Type B pancreatic cell (in vitro differentiated cells): Measurements from ENCODE around the gene RRP36. TPM values are rescaled to one million over a fixed set of nuclear protein-coding genes. Genes with fewer than 3 reads are reported as not detected.

ENCODE experiments used
- DNase-seq: peaks from one replicate; pipeline ENCODE4 v3.0.0; 2021; ENCODE audit warnings: mixed read lengths; ENCODE audit not compliant: unreplicated experiment; ENCODE audit errors: extremely low spot score
- H3K27ac Mint-ChIP-seq: 2 replicates; pipeline ENCODE4 v1.8.0; 2021; ENCODE audit warnings: mild to moderate bottlenecking, mixed read lengths
- H3K27me3 Mint-ChIP-seq: 2 replicates; pipeline ENCODE4 v1.8.0; 2021; ENCODE audit warnings: mixed read lengths
- H3K36me3 Mint-ChIP-seq: 2 replicates; pipeline ENCODE4 v1.8.0; 2021; ENCODE audit warnings: mixed read lengths
- H3K4me1 Mint-ChIP-seq: one replicate; pipeline ENCODE4 v1.8.0; 2021; ENCODE audit warnings: mixed read lengths; ENCODE audit not compliant: unreplicated experiment
- H3K4me3 Mint-ChIP-seq: 2 replicates; pipeline ENCODE4 v1.8.0; 2021; ENCODE audit warnings: mild to moderate bottlenecking, mixed read lengths
- H3K9me3 Mint-ChIP-seq: 2 replicates; pipeline ENCODE4 v1.8.0; 2021; ENCODE audit warnings: mixed read lengths
- CTCF ChIP-seq: fragments of 200-600 bp; sonication (generic); conservative IDR thresholded peaks from 2 replicates; pipeline ENCODE4 v1.5.0; 2021; ENCODE audit warnings: antibody characterized with exemption, mild to moderate bottlenecking
- total RNA-seq: library from RNA; stranded (reverse); gene quantifications from 2 replicates; pipeline ENCODE4 v1.2.1, GENCODE V29; 2021; ENCODE audit warnings: low replicate concordance

RRP36 gene
- total RNA-seq, 1 donor from 2014 or later, result 56.7 TPM

GRCh38 chr6:43016943-43017334 lies 4.5 kb upstream of the RRP36 start:
- TF ChIP-seq CTCF, result no peak
- H3K9me3 Mint-ChIP-seq, result no peaks in the 10 kb centered on the region
- H3K4me1 Mint-ChIP-seq, result peaks cover 30% of the 10 kb centered on the region
- no peak for DNase-seq
- no peak overlapping the region for H3K4me3 Mint-ChIP-seq
- H3K27ac Mint-ChIP-seq, result no peak overlapping the region
- no peaks in the 10 kb centered on the region for H3K27me3 Mint-ChIP-seq
- H3K36me3 Mint-ChIP-seq, result peaks cover 16% of the 10 kb centered on the region

DNA sequence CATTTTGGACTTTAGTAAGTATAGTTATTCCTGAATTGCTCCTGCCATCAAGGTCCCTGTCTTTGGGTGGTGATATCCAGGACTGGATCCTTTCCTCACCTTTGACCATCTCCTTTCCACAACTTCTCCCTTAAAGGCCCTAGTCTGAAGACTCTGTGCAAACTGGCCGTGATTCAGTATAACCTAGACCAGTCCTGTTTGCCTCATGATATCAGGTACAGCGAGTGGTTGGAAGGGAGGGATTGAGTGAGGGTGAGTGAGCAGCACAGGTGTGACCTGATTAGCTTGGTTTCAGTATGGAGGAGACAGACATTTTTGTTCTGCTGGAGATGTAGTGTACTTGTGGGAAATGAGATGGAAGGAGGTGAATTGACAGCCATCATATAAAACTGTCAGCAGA lies 2.3 kb upstream of the RRP36 start:
- no peak for DNase-seq
- H3K9me3 Mint-ChIP-seq, result no peaks in the 10 kb centered on the region
- peaks cover 20% of the 10 kb centered on the region for H3K4me1 Mint-ChIP-seq
- peaks cover 15% of the 10 kb centered on the region for H3K36me3 Mint-ChIP-seq
- H3K4me3 Mint-ChIP-seq, result peak overlapping the region; percentile 63
- no peak for TF ChIP-seq CTCF
- H3K27ac Mint-ChIP-seq, result no peak overlapping the region
- no peaks in the 10 kb centered on the region for H3K27me3 Mint-ChIP-seq

- Mint-ChIP-seq H3K9me3 (no peaks in the 10 kb centered on the region), H3K36me3 (peaks cover 23% of the 10 kb centered on the region), H3K27me3 (no peaks in the 10 kb centered on the region), H3K4me1 (peaks cover 15% of the 10 kb centered on the region), H3K4me3 (peak overlapping the region; percentile 81), H3K27ac (peak overlapping the region; percentile 80)
- no peak for TF ChIP-seq CTCF
- no peak for DNase-seq
Observed at GRCh38 chr6:43020052-43020705, 1.2 kb upstream of the RRP36 start.

- peak overlapping the region; percentile 80 for H3K27ac Mint-ChIP-seq
- no peaks in the 10 kb centered on the region for H3K27me3 Mint-ChIP-seq
- peaks cover 15% of the 10 kb centered on the region for H3K4me1 Mint-ChIP-seq
- no peak for DNase-seq
- peak overlapping the region; percentile 85 for H3K4me3 Mint-ChIP-seq
- no peak for TF ChIP-seq CTCF
- H3K9me3 Mint-ChIP-seq, result no peaks in the 10 kb centered on the region
- H3K36me3 Mint-ChIP-seq, result peaks cover 25% of the 10 kb centered on the region
Observed at GRCh38 chr6:43020847-43021246, 576 bp upstream of the RRP36 start.

- no peak for TF ChIP-seq CTCF
- no peak for DNase-seq
- peaks cover 30% of the 10 kb centered on the region for H3K36me3 Mint-ChIP-seq
- peak overlapping the region; percentile 10 for H3K4me3 Mint-ChIP-seq
- no peaks in the 10 kb centered on the region for H3K9me3 Mint-ChIP-seq
- peaks cover 8% of the 10 kb centered on the region for H3K4me1 Mint-ChIP-seq
- no peaks in the 10 kb centered on the region for H3K27me3 Mint-ChIP-seq
- H3K27ac Mint-ChIP-seq, result no peak overlapping the region
Observed at GRCh38 chr6:43024436-43024835, 3.0 kb downstream of the RRP36 start.
